ENCODE results near the gene BRSK2.
"Not testable (repeated sequence)": the region's sequence is repeated elsewhere in the genome, so short reads cannot be mapped to it uniquely, and the experiment has no call there.

BRSK2 gene

DNA sequence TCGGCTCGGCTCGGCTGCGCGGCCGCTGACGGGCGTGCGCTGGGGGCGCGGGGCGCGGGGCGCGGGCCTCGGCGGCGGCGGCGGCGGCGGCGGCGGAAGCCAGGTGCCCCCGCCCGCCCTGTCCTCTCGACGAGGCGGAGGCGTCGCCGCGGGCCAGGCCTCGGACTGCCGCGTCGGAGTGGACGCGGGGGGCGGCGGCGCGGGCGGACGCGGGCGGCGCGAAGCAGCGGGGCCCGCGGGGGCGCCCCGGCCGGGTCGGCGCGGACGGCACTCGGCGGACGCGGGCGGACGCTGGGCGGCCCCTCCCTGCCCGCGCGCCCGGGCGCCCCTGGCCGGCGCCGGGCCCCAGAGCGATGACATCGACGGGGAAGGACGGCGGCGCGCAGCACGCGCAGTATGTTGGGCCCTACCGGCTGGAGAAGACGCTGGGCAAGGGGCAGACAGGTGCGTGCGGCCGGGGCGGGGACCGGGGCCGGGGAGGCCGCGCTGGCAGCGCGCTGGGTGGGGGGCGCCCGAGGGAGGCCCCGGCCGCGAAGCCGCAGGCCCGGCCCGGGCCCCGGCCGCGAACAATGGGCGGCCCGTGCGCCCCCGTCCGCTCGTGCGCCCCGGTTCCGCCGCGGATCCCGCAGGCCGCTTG is at the start of gene BRSK2:
TSS of gene BRSK2 (plus strand) at position 3 of the 637 bp plus-strand sequence. CDS start at position 354, 351 bp downstream.
- DNase-seq = no peak

DNA sequence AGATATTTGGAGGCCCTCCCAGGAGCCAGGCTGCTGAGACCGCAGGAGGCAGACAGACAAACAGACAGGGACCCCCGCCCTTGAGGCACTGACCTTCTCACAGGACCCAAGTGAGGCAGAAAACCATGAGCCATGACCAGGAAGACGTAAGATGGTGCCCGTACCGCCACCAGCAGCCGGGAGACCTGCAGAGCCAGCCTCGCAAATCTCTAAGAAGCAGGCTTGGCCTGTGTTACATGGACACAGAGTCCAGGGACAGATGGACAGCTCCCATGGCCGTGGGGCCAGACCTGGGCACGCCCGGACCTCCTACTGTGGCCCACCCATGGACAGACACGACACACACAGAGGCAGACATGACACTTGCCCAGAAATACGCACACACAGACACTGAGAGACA is 49.6 kb upstream of the BRSK2 start:
- no peak for DNase-seq

DNA sequence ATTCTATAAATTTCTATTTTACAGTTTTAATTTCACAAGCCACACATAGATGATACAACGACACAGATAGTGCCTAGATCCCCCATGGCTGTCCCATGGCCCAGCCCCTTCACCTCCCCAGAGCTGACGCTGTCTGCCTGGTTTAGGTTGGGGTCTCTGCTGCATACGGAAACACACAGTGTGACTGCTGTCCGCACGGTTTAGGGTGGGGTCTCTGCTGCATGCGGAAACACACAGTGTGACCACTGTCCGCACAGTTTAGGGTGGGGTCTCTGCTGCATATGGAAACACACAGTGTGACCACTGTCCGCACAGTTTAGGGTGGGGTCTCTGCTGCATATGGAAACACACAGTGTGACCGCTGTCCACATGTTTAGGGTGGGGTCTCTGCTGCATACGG is 48.5 kb upstream of the BRSK2 start:
- not testable (repeated sequence) for DNase-seq

DNA sequence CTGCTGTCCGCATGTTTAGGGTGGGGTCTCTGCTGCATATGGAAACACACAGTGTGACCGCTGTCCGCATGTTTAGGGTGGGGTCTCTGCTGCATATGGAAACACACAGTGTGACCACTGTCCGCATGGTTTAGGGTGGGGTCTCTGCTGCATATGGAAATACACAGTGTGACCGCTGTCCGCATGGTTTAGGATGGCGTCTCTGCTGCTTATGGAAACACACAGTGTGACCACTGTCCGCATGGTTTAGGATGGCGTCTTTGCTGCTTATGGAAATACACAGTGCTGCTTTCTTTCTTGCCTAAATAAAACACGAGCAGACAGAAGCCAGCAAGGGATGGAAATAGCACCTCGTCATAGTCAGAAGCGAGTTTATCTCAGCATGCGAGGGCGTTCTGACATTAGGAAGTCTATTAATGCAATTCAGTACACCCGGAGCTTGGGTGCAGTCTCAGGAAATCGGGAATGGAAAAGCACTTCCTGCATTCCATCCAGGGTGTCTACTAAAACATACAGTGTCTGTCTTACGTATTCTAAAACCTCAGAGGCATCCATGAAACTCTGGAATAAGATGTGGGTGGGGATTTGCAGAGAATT is 47.7 kb upstream of the BRSK2 start:
- DNase-seq = no peak

DNA sequence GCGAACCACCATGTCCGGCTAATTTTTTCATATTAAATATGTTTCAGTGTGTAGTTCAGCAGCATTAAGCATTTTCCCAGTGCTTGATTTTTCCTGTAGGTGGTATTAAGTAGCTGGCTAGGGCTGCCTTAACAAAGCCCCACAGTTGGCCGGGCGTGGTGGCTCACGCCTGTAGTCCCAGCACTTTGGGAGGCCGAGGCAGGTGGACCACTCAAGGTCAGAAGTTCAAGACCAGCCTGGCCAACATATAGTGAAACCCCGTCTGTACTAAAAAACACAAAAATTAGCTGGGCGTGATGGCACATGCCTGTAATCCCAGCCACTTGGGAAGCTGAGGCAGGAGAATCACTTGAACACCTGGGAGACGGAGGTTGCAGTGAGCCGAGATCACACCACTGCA is 46.8 kb upstream of the BRSK2 start:
- no peak for DNase-seq

DNA sequence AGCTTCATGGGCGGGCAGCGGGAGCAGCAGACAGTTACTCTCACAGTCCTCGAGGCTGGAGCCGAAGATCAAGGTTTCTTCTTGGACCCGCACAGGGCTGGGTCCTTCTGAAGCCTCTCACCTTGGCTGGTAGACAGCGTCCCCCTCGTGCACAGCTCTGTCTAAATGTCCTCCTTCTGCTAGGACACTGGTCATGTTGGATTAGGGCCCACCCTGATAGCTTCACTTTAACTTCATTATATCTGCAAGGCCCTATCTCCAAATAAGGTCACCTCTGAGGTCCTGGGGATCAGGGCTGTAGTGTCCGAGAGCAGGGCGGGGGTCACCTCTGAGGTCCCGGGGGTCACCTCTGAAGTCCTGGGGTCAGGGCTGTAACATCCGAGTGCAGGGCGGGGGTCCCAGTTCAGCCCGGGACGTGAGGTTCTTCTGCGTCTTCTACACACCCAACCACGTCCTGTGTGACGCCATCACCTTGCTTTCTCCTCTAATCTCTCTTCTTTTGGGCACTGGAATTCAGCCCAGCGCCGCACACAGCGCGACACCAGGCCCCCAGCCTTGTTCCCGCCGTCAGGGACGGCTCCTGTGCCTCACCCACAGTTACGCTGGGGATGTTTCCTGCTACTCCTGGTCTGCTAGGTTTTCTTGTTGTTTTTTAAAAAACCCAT is 46.2 kb upstream of the BRSK2 start:
- no peak for DNase-seq

DNA sequence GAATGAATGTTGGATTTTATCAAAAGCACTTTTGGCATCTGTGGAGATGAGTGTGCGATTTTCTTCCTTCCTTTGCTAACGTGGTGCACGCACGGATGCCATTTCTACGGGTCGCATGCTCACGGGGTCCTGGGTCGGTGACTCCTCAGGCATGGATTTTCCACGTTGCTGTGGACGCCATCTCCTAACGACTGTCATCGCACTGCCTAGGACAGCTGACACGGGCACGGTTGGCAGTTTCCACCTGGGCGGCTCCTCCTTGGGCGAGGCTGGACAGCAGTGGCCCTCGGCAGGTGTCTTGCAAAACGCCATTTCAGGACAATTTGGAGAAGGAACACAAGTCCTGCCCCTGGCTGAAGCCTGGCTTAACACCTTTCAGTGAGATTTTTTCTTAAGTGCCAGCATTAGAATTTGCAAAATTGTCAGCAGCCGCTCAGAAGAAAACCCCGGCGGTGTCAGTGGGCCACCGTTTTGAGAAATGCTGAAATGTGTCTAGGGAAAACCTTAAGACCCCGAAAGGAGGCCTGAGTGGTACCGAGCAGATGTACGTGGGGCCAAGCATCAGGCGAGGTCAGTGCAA is 45.6 kb upstream of the BRSK2 start:
- DNase-seq = no peak

DNA sequence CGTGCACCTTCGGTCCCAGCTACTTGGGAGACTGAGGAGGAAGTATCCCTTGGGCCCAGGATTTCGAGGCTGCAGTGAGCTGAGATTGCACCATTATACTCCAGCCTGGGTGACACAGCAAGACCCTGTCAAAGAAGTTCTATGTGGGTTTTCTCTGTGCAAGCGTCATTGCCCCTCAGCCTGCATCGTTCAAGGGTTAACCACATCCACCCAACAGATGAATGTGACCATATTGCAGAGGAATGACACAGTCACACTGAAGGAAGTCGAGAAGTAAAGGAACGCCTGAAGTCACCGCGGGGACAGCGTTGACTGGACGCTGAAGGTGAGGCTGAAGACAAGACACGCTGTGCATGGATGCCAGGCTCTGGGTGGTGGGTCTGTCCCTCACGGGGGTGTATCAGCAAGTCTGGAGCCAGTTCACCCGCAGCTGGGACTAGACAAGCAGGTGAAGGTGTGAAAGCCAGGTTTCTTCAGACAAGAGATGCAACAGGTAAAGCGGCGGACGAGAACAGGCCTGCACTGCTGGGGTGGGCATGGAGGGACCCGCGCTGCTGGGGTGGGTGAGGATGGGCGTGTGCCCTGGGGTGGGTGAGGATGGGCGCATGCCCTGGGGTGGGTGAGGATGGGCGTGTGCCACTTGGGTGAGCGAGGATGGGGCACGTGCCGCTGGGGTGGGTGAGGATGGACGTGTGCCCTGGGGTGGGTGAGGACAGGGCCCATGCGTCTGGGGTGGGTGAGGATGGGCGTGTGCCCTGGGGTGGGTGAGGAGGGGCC is 43.8 kb upstream of the BRSK2 start:
- DNase-seq = no peak

DNA sequence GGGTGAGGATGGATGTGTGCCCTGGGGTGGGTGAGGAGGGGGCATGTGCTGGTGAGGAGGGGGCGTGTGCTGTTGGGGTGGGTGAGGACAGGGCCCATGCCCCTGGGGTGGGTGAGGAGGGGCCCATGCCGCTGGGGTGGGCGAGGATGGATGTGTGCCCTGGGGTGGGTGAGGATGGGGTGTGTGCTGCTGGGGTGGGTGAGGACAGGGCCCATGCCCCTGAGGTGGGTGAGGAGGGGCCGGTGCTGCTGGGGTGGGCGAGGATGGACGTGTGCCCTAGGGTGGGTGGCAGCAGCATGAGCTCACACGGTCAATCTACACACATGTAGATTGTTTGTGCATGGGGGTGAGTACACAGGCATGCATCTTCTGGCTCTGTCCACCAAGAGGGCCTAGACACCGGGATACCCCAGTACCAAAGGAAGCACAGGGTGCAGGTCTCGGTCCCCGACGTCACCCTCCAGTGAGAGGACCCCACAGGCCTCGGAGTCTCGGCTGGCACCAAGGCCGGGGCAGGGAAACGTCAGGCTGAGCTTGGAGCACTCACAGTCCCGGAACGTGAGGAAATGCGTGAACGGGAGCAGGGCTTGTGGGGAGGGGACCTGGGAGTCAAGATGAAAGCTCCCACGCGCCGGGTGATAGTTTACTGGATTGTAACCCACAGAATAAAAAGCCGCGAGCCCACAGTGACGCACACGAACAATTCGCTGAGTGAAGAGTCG is 42.9 kb upstream of the BRSK2 start:
- no peak for DNase-seq

DNA sequence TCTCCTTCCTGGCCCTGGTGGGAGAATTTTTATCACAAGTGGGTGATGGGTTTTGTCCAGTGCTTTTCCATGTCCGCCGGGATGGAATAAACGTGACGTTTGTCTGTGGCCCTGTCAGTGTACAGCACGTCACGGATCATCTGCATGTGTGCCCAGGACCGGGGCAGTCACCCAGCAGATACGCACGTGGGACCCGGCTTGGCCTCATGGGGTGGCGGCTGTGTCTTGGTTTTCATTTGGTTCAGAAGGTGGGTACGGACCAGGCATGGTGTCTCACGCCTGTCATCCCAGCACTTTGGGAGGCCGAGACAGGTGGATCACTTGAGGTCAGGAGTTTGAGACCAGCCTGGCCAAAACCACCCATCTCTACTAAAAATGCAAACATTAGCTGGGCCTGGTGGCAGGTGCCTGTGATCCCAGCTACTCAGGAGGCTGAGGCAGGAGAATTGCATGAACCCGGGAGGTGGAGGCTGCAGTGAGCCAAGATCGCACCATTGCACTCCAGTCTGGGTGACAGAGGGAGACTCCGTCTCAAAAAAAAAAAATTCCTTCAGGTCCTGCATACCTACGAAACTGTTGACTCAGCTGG is 42.2 kb upstream of the BRSK2 start:
- not testable (repeated sequence) for DNase-seq

DNA sequence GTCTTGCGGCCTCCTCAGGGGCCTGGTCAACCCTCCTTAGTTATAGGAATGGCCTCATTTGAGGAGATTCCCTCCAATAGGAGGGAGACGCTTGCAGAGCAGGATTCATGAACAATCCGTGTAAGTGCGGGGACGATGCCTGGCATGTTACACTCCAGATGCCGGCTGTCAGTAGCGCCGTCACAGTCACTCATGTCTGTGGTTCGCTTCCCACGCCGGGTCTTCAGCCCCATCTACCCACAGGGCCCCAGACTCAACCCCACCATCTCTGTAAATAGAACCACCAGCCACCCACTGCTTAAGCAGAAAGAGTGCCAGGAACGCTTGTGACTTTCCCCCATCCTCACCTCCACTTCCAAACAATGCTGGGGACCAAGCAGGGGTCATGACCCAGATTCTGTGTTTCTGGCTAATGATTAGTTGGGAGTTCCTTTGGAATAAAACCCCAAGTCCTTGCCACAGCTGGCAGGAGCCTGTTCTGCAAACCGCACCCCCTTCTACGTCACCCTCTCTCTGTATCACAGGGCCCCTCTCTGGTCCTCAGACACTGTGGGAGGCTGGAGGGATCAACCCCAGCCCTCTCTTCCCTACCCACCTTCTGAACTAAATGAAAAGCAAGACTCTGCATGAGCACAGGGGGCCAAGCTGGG is 41.5 kb upstream of the BRSK2 start:
- no peak for DNase-seq

DNA sequence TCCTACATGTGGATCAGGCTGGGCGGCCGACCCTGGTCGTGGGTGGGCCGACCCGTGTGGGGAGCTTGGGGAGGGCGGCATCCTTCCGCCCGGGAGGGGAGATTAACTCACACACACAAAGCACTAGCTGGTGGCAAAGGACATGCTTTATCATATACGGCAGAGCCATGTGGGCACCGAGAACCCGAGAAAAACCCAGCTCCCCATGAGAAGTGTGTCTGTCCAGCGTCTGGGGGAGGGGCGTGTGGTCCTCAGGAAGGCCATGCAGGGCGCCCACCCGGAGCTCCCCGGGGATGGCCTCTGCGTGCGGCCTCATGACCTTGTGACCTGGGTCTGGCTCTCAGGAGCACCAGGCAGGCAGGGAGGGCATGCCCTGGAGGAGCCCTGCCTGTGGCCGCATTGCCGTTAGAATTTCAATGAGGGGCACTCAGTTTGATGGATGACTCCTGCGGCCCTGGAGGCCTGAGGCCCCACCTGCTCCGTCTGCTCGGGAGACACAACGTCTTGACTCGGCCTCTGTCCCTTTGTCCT is 40.9 kb upstream of the BRSK2 start:
- no peak for DNase-seq

DNA sequence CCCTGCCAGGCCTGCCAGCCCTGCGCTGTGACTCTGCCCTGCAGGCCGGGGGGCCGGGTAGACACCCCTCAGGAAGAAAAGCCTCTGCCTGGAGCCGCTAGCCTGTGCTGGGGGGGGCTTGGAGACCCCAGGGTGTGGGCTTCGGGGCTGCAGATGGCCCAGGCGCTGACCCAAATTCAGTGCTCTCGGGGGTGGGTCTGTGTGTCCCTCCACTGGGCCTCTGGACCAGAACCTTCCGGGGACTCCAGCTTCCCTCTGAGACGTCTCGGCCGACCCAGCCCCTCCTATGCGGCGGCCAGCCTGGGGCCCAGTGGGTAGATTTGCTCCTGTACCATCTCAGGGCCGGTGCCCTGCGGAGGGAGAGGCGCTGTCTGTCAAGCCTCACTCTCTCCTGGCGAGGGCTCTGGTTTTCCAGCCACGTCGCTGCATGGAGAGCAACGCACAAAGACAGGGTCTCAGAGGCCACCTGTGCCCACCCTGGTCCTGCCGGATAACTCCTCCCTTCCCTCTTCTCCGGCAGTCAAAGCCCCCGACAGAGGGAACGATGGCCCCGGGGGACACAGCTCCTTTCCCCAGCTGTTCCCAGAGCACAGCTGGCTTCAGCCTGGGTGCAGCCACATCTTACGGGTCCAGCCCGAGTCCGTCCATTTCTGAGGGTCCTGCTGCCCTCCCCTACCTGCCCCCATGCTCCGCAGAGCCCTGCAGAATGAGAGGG is 40.2 kb upstream of the BRSK2 start:
- DNase-seq = no peak

DNA sequence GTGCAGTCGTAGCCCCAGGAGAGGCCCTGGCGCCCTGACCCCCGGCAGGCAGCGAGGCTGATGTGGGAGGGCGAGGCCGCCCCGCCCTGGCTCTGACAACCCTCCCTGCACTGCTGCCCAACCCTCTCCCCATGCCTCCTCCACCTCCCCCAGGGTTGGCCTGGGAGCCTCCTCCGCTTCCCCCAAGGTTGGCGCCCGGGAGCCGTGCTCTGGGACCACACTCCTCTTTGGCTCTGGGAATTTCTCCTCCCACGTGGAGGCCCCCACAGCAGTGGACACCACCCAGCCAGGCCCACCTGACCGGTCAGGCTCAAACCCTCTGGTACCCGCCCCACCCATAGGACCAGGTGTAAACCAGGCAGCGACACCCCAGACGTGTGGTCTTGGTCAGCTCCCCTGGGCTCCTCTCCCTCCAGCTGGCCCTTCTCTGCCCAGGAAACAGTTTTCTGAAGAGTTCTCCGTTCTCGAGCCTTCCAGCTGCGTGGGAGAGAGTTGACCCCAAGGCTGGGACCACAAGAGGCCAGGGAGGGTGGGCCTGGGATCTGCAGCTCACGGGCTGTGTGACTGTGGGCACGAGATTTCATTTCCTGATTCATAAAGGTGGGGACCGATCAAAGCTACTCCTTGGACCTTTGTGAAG is 39.5 kb upstream of the BRSK2 start:
- DNase-seq = no peak

DNA sequence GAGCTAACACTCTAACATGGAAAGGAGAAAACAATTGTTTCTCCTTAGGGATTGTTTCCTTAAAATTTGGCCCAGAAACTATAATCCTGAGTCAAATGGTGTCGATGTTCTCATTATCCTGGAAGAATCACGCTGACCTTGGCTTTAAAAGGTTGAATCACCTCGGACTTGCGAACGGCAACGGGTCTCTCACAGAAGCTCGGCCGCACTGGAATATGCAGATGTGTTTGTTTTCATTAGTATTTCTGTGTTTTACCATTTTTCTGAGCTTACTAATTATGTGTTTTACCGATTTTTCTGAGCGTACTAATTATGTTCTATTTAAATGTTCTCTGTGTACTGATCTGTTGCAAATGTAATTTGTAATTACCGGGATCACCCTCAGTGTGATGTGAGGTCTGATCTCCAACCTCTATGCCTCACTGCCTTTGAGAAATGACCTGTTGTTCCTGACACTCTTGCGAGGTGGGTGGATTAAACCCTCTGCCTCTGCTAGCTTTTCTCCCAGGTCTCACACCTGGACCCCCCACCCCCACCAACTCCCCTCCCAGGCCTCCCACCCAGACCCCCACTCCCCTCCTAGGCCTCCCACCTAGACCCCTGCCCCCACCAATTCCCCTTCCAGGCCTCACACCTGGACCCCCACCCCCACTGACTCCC is 38.3 kb upstream of the BRSK2 start:
- DNase-seq = peak; percentile 31

DNA sequence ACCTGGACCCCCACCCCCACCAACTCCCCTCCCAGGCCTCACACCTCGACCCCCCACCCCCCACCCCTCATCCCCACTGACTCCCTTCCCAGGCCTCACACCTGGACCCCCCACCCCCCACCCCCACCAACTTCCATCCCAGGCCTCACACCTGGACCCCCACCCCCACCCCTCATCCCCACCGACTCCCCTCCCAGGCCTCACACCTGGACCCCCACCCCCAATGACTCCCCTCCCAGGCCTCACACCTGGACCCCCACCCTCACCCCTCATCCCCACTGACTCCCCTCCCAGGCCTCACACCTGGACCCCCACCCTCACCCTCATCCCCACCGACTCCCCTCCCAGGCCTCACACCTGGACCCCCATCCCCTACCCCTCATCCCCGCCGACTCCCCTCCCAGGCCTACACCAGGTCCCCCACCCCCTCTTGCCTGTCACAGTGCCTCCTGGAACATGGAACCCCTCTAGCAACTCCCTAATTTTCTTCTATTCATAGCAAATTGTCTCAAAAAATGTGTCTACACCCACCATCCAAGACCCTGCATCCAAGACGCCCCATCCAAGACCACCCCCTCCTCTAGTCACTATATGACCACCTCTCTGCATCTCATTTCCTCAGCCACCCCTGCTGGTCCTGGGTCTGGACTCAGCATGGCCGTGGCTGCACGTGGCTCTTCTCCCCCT is 36.9 kb upstream of the BRSK2 start:
- no peak for DNase-seq

DNA sequence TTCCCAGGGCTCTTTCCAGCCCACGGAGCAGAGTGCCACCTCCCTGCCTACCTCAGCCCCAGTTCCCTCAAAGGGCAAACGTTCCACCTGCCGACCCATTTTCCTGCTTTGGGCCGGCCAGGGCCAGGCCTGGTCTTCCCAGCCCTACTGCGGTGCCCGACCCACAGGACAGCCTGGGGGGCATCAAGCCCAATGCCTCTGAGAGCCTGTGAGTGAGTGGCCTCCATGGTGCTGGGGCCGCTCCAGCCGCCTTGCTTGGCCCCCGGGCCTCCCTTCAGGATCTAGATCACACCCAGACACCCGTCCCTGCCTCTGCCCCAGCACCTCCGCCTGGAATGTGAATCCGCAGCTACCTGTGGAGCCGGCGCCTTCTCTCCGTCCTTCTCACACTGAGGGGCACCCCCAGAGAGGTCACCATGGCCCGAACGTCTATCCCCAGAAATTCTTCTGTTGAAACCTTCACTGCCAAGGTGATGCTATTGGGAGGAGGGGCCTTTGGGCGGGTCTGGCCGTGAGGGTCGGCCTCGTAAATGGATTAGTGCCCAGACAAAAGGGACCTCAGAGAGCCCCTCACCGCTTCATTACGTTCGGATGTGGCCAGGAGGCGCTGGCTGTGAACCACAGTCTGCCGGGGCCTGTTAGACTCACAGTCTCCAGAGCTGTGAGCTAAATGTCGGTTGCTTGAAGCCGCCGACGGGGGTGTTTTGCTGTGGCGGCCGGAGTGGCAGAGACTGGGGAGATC is 36.2 kb upstream of the BRSK2 start:
- DNase-seq = no peak
